Measurements from ENCODE around the gene PCLO. TPM values are rescaled to one million over a fixed set of nuclear protein-coding genes. Genes with fewer than 3 reads are reported as not detected.

PCLO gene
- total RNA-seq, 1 experiment from 2014 or later: 3.0 TPM

DNA sequence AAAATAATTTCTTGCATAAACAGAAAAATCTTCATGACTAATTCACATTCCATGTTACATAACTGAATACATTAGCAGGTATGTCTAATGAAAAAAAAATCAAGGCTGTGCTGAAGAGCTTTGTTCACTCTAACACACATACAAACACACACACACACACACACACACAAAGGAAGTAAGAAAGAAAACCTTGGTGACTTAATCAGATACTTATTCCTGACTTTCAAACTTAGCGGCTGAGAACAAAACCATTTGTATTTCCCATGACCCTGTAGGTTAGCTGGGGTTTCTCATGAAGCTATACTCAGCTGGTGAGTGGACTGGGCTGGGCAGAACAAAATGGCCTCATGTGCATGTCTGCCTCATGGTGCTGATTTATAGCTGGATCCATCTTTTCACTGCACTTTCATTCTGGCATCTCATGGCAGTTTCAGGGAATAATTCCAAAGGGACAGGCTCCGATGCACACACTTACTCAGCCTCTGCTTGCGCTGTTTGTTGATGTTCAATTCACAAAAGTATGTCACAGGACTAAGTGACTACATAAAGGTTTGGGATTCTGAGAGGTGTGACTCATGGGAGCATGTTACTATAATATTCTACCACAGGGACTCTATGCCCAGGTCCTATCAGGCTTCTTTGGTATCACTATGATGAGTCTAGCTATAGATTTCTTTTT, 161.2 kb downstream of the PCLO start:
- Mint-ChIP-seq H3K4me3 (no peak overlapping the region), H3K27me3 (ENCODE audit: low read depth) (no peaks in the 10 kb centered on the region), H3K4me1 (no peaks in the 10 kb centered on the region), H3K36me3 (peaks cover 7% of the 10 kb centered on the region), H3K27ac (no peak overlapping the region), H3K9me3 (peaks cover 12% of the 10 kb centered on the region)
- POLR2A ChIA-PET: no interaction called here
- DNase-seq (ENCODE audit: low spot score) (no peak), ATAC-seq (no peak)
- TF ChIP-seq NFYB (CRISPR knock-in tag; conservative IDR thresholded peaks at IDR 0.05; ENCODE audit: low read depth): no peak
- TF ChIP-seq, protein P1, sequence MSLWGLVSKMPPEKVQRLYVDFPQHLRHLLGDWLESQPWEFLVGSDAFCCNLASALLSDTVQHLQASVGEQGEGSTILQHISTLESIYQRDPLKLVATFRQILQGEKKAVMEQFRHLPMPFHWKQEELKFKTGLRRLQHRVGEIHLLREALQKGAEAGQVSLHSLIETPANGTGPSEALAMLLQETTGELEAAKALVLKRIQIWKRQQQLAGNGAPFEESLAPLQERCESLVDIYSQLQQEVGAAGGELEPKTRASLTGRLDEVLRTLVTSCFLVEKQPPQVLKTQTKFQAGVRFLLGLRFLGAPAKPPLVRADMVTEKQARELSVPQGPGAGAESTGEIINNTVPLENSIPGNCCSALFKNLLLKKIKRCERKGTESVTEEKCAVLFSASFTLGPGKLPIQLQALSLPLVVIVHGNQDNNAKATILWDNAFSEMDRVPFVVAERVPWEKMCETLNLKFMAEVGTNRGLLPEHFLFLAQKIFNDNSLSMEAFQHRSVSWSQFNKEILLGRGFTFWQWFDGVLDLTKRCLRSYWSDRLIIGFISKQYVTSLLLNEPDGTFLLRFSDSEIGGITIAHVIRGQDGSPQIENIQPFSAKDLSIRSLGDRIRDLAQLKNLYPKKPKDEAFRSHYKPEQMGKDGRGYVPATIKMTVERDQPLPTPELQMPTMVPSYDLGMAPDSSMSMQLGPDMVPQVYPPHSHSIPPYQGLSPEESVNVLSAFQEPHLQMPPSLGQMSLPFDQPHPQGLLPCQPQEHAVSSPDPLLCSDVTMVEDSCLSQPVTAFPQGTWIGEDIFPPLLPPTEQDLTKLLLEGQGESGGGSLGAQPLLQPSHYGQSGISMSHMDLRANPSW (CRISPR knock-in tag; conservative IDR thresholded peaks at IDR 0.05; ENCODE audit: low read depth): no peak
- no peak for TF ChIP-seq JUN (CRISPR knock-in tag; IDR thresholded peaks at IDR 0.05)
- no peak for TF ChIP-seq CREM (CRISPR knock-in tag; IDR thresholded peaks at IDR 0.05)
- no peak for TF ChIP-seq SP1 (CRISPR knock-in tag; conservative IDR thresholded peaks at IDR 0.05)
- no peak for TF ChIP-seq ARID4B (CRISPR knock-in tag; IDR thresholded peaks at IDR 0.05; ENCODE audit: borderline replicate concordance)
- TF ChIP-seq MYBL2 (CRISPR knock-in tag; IDR thresholded peaks at IDR 0.05): no peak
- no peak for TF ChIP-seq ZNF396 (CRISPR knock-in tag; IDR thresholded peaks at IDR 0.05; ENCODE audit: borderline replicate concordance)
- TF ChIP-seq ZNF423 (CRISPR knock-in tag; IDR thresholded peaks at IDR 0.05): no peak
- TF ChIP-seq, protein P2, sequence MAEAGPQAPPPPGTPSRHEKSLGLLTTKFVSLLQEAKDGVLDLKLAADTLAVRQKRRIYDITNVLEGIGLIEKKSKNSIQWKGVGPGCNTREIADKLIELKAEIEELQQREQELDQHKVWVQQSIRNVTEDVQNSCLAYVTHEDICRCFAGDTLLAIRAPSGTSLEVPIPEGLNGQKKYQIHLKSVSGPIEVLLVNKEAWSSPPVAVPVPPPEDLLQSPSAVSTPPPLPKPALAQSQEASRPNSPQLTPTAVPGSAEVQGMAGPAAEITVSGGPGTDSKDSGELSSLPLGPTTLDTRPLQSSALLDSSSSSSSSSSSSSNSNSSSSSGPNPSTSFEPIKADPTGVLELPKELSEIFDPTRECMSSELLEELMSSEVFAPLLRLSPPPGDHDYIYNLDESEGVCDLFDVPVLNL (CRISPR knock-in tag; IDR thresholded peaks at IDR 0.05; ENCODE audit: borderline replicate concordance, low read depth): no peak
- no peak for TF ChIP-seq SOX15 (CRISPR knock-in tag; IDR thresholded peaks at IDR 0.05)
- TF ChIP-seq NFATC4 (CRISPR knock-in tag; IDR thresholded peaks at IDR 0.05): no peak
- TF ChIP-seq PRRX2 (CRISPR knock-in tag; IDR thresholded peaks at IDR 0.05): no peak
- TF ChIP-seq JAZF1 (CRISPR knock-in tag; IDR thresholded peaks at IDR 0.05): no peak
- TF ChIP-seq EMX1 (CRISPR knock-in tag; IDR thresholded peaks at IDR 0.05): no peak
- no peak for TF ChIP-seq ATF6 (CRISPR knock-in tag; IDR thresholded peaks at IDR 0.05)
- CTCF ChIA-PET: no interaction called here

GRCh38 chr7:82998436-82998835, 164.2 kb downstream of the PCLO start:
- H3K27me3 Mint-ChIP-seq (ENCODE audit: low read depth): no peaks in the 10 kb centered on the region
- DNase-seq (ENCODE audit: low spot score) (no peak), ATAC-seq (no peak)
- CTCF ChIA-PET: no interaction called here
- POLR2A ChIA-PET: no interaction called here
- H3K4me3 Mint-ChIP-seq: no peak overlapping the region
- H3K4me1 Mint-ChIP-seq: no peaks in the 10 kb centered on the region
- no peak overlapping the region; the same call in 1 of the 2 replicates for H3K27ac Mint-ChIP-seq
- peaks cover 9% of the 10 kb centered on the region for H3K9me3 Mint-ChIP-seq
- H3K36me3 Mint-ChIP-seq: peaks cover 7% of the 10 kb centered on the region
- no peak for TF ChIP-seq ELF4 (CRISPR knock-in tag; IDR thresholded peaks at IDR 0.05; ENCODE audit: low read depth)
- no peak for TF ChIP-seq ZNF281 (CRISPR knock-in tag; IDR thresholded peaks at IDR 0.05)
- TF ChIP-seq, protein P3, sequence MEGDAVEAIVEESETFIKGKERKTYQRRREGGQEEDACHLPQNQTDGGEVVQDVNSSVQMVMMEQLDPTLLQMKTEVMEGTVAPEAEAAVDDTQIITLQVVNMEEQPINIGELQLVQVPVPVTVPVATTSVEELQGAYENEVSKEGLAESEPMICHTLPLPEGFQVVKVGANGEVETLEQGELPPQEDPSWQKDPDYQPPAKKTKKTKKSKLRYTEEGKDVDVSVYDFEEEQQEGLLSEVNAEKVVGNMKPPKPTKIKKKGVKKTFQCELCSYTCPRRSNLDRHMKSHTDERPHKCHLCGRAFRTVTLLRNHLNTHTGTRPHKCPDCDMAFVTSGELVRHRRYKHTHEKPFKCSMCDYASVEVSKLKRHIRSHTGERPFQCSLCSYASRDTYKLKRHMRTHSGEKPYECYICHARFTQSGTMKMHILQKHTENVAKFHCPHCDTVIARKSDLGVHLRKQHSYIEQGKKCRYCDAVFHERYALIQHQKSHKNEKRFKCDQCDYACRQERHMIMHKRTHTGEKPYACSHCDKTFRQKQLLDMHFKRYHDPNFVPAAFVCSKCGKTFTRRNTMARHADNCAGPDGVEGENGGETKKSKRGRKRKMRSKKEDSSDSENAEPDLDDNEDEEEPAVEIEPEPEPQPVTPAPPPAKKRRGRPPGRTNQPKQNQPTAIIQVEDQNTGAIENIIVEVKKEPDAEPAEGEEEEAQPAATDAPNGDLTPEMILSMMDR (IDR thresholded peaks at IDR 0.05): no peak
- TF ChIP-seq IRF2 (CRISPR knock-in tag; IDR thresholded peaks at IDR 0.05; ENCODE audit: borderline replicate concordance, low read depth): no peak
- TF ChIP-seq ZNF396 (CRISPR knock-in tag; IDR thresholded peaks at IDR 0.05; ENCODE audit: borderline replicate concordance): no peak
- TF ChIP-seq, protein P4, sequence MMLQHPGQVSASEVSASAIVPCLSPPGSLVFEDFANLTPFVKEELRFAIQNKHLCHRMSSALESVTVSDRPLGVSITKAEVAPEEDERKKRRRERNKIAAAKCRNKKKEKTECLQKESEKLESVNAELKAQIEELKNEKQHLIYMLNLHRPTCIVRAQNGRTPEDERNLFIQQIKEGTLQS (CRISPR knock-in tag; conservative IDR thresholded peaks at IDR 0.05): no peak

All from WTC11 (cell line).